Omental fat pad (tissue), 4 donors: ENCODE results near the gene MACROD2. TPM values are rescaled to one million over a fixed set of nuclear protein-coding genes. Genes with fewer than 3 reads are reported as not detected.

Experiments
- ATAC-seq: fragments of 150-250 bp; one replicate; pipeline ENCODE4 v1.9.1; 2016; ENCODE audit warnings: mild to moderate bottlenecking, moderate library complexity; ENCODE audit not compliant: low FRiP score
- DNase-seq: peaks from one replicate; pipeline ENCODE4 v3.0.0-alpha.2; 2019; ENCODE audit warnings: low spot score
- CTCF ChIP-seq, 3 donors: fragments of 450-650 bp; IDR thresholded peaks; one replicate each; pipeline ENCODE4 v1.5.1; 2016 to 2017; ENCODE audit warnings: antibody characterized with exemption in 3 of 3, mild to moderate bottlenecking in 3 of 3, moderate library complexity in 2 of 3
- total RNA-seq, 4 donors: library from RNA; depleted of rRNA; stranded (reverse); fragments of >200 nt; gene quantifications; one replicate each; pipeline ENCODE4 v1.1.0, GENCODE V29; 2016

Gene MACROD2
- total RNA-seq, 4 donors from 2014 or later, result 6.8 to 54.1 (median 7.4) TPM

- ATAC-seq, result no peak
- no peak for DNase-seq
- no peak for TF ChIP-seq CTCF (IDR thresholded peaks at IDR 0.05)
These were observed 1184.1 kb downstream of the MACROD2 start for GRCh38 chr20:15179381-15179780.

GRCh38 chr20:15179781-15180180 lies 1184.5 kb downstream of the MACROD2 start:
- ATAC-seq, result no peak
- no peak for TF ChIP-seq CTCF (IDR thresholded peaks at IDR 0.05)
- no peak for DNase-seq

GRCh38 chr20:15185322-15185721 lies 1190.0 kb downstream of the MACROD2 start:
- no peak for DNase-seq
- no peak for ATAC-seq
- TF ChIP-seq CTCF (IDR thresholded peaks at IDR 0.05), result no peak

GRCh38 chr20:15185913-15186312 lies 1190.6 kb downstream of the MACROD2 start:
- TF ChIP-seq CTCF (IDR thresholded peaks at IDR 0.05), result no peak
- no peak for ATAC-seq

GRCh38 chr20:15187612-15188011 lies 1192.3 kb downstream of the MACROD2 start:
- DNase-seq (no peak), ATAC-seq (no peak)
- TF ChIP-seq CTCF (IDR thresholded peaks at IDR 0.05), result no peak

More at GRCh38 chr20:15185913-15186312, 1190.6 kb downstream of the MACROD2 start:
- no peak for DNase-seq

GRCh38 chr20:15188415-15188814 lies 1193.1 kb downstream of the MACROD2 start:
- no peak for ATAC-seq
- no peak for DNase-seq
- no peak for TF ChIP-seq CTCF (IDR thresholded peaks at IDR 0.05)

GRCh38 chr20:15191082-15191723 lies 1195.9 kb downstream of the MACROD2 start:
- DNase-seq, result no peak
- no peak for ATAC-seq
- TF ChIP-seq CTCF (IDR thresholded peaks at IDR 0.05), result no peak
